ENCODE data around the gene LONP2. TPM values are rescaled to one million over a fixed set of nuclear protein-coding genes. Genes with fewer than 3 reads are reported as not detected.

The LONP2 gene
- total and polyA plus RNA-seq, 9 of the 15 experiments (the other 6 are each of a cell fraction or from before 2014, with no cell fraction given): 8.1 to 41.2 (median 25.6) TPM

- no peak for TF ChIP-seq ZNF134 (CRISPR knock-in tag; conservative IDR thresholded peaks at IDR 0.05)
- TF ChIP-seq THRB (CRISPR knock-in tag; conservative IDR thresholded peaks at IDR 0.05): no peak
- TF ChIP-seq FOXM1 (IDR thresholded peaks at IDR 0.05; ENCODE audit: low read depth): no peak
- TF ChIP-seq FOXM1 (CRISPR knock-in tag; IDR thresholded peaks at IDR 0.05; ENCODE audit: low read depth): no peak
- TF ChIP-seq PYGO2 (tag; IDR thresholded peaks at IDR 0.05): no peak
- TF ChIP-seq SMARCA5 (IDR thresholded peaks at IDR 0.05): no peak
- TF ChIP-seq ZFP91 (CRISPR knock-in tag; IDR thresholded peaks at IDR 0.05): no peak
- no peak for TF ChIP-seq ZBTB43 (CRISPR knock-in tag; IDR thresholded peaks at IDR 0.05)
- no peak for TF ChIP-seq ELF4 (CRISPR knock-in tag; IDR thresholded peaks at IDR 0.05)
- TF ChIP-seq ZKSCAN8 (CRISPR knock-in tag; IDR thresholded peaks at IDR 0.05): no peak
- no peak for TF ChIP-seq SRF (CRISPR knock-in tag; IDR thresholded peaks at IDR 0.05)
- no peak for TF ChIP-seq ZFP30 (CRISPR knock-in tag; IDR thresholded peaks at IDR 0.05; ENCODE audit: borderline replicate concordance)
- TF ChIP-seq ZNF561 (CRISPR knock-in tag; conservative IDR thresholded peaks at IDR 0.05): no peak
- TF ChIP-seq JUN (IDR thresholded peaks at IDR 0.05; ENCODE audit: borderline replicate concordance, low read depth, low read length): no peak
- TF ChIP-seq JUN (CRISPR knock-in tag; IDR thresholded peaks at IDR 0.05; ENCODE audit: borderline replicate concordance): no peak
- no peak for TF ChIP-seq TOE1 (IDR thresholded peaks at IDR 0.05; ENCODE audit: borderline replicate concordance)
- TF ChIP-seq TOE1 (CRISPR knock-in tag; IDR thresholded peaks at IDR 0.05; ENCODE audit: borderline replicate concordance, low read depth): no peak
- TF ChIP-seq ELF2 (CRISPR knock-in tag; IDR thresholded peaks at IDR 0.05): no peak
- no peak for TF ChIP-seq PHB2 (IDR thresholded peaks at IDR 0.05; ENCODE audit: low read depth)
- no peak for TF ChIP-seq RFX5 (IDR thresholded peaks at IDR 0.05; ENCODE audit: low read depth, low read length)
- no peak for TF ChIP-seq LARP7 (IDR thresholded peaks at IDR 0.05)
- TF ChIP-seq SLC30A9 (CRISPR knock-in tag; IDR thresholded peaks at IDR 0.05): no peak
- no peak for TF ChIP-seq EZH2 (IDR thresholded peaks at IDR 0.05; ENCODE audit: borderline replicate concordance, low read depth, low read length)
- TF ChIP-seq ERF (CRISPR knock-in tag; IDR thresholded peaks at IDR 0.05): peak; percentile 74; the same call in 1 of the 2 replicates
- TF ChIP-seq LEF1 (IDR thresholded peaks at IDR 0.05): no peak
- no peak for TF ChIP-seq KAT7 (CRISPR knock-in tag; IDR thresholded peaks at IDR 0.05; ENCODE audit: borderline replicate concordance)
- TF ChIP-seq XRCC4 (IDR thresholded peaks at IDR 0.05; ENCODE audit: extremely low read depth, insufficient read depth, insufficient read length): no peak
These were observed 141.4 kb downstream of the LONP2 start, which contains the start of gene SIAH1 (continued) for GRCh38 chr16:48385253-48386150.
